Calu3 (cell line): ENCODE results near the gene AGAP3. TPM values are rescaled to one million over a fixed set of nuclear protein-coding genes. Genes with fewer than 3 reads are reported as not detected.
A peak's percentile ranks its signal among the peaks of the same experiment; 100 is the strongest.

Experiments
- BruUV-seq: library from RNA; stranded (reverse); fragments of 400-500 nt; replicated peaks from 2 replicates; lab custom pipeline; 2021; lab: Mats Ljungman, UMichigan
- CTCF ChIA-PET: fragments of 300-600 bp; sonication (Branson Sonifier 250); formaldehyde crosslinking; loops from one replicate; lab custom pipeline; 2022; ENCODE audit warnings: antibody characterized with exemption; lab: Charles Lee
- DNase-seq: peaks from one replicate; pipeline ENCODE4 v3.0.0; 2022
- H3K27ac Mint-ChIP-seq: one replicate; pipeline ENCODE4 v1.8.0; 2022; ENCODE audit warnings: mixed read lengths; ENCODE audit not compliant: unreplicated experiment
- H3K27me3 Mint-ChIP-seq: one replicate; pipeline ENCODE4 v1.8.0; 2022; ENCODE audit warnings: mixed read lengths; ENCODE audit not compliant: unreplicated experiment
- H3K36me3 Mint-ChIP-seq: one replicate; pipeline ENCODE4 v1.8.0; 2022; ENCODE audit warnings: mild to moderate bottlenecking, moderate library complexity, mixed read lengths; ENCODE audit not compliant: insufficient read depth, unreplicated experiment
- H3K4me1 Mint-ChIP-seq: one replicate; pipeline ENCODE4 v1.8.0; 2022; ENCODE audit warnings: mild to moderate bottlenecking, low read depth, mixed read lengths; ENCODE audit not compliant: unreplicated experiment
- H3K4me3 Mint-ChIP-seq: one replicate; pipeline ENCODE4 v1.8.0; 2022; ENCODE audit warnings: mild to moderate bottlenecking, low read depth, moderate library complexity, mixed read lengths; ENCODE audit not compliant: unreplicated experiment
- H3K9me3 Mint-ChIP-seq: one replicate; pipeline ENCODE4 v1.8.0; 2022; ENCODE audit warnings: low read depth, mixed read lengths; ENCODE audit not compliant: unreplicated experiment
- intact Hi-C: fragments of 100-400 bp; cut with micrococcal nuclease; formaldehyde crosslinking; loops from one replicate; pipeline ENCODE4 v1.10.0; 2022; ENCODE audit not compliant: unreplicated experiment
- total RNA-seq: library from RNA; stranded (reverse); gene quantifications from 2 replicates; pipeline ENCODE4 v1.2.3, GENCODE V29; 2022
- TF ChIP-seq, protein P1 (sequence below): fragments of 200-600 bp; IDR thresholded peaks from one replicate; pipeline ENCODE4 v1.8.0; 2022; ENCODE audit warnings: antibody characterized with exemption; ENCODE audit not compliant: unreplicated experiment

AGAP3 gene
- total RNA-seq, 1 experiment from 2014 or later = 73.4 TPM

DNA sequence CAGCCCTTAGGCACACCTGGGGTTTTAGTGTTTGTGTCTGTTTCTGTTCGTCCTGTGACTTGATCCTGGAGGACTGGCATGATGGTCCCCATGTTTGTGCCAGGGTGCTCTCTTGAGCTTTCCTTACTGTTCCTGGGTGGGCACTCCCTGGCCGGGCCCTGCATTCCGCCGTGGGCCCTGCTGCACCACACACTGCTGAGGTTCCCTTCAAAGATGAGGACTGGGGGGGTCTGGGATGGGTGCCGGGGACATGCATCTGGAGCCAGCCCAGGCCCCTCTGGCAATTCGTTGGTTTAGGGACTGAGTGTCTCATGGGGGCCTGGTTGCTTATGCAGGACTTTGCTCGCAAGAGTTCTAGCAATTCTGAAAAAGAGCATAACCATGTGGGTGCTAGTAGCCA lies 4.7 kb downstream of the AGAP3 start:
- H3K27ac Mint-ChIP-seq = no peak overlapping the region
- CTCF ChIA-PET = no interaction called here
- no peaks in the 10 kb centered on the region for H3K9me3 Mint-ChIP-seq
- no peak overlapping the region for H3K4me3 Mint-ChIP-seq
- intact Hi-C loops = no loop called here
- no peak for DNase-seq
- no peaks in the 10 kb centered on the region for H3K27me3 Mint-ChIP-seq
- BruUV-seq = no TSS peak
- peaks cover 37% of the 10 kb centered on the region for H3K36me3 Mint-ChIP-seq
- H3K4me1 Mint-ChIP-seq = peaks cover 23% of the 10 kb centered on the region
- TF ChIP-seq, protein P1, sequence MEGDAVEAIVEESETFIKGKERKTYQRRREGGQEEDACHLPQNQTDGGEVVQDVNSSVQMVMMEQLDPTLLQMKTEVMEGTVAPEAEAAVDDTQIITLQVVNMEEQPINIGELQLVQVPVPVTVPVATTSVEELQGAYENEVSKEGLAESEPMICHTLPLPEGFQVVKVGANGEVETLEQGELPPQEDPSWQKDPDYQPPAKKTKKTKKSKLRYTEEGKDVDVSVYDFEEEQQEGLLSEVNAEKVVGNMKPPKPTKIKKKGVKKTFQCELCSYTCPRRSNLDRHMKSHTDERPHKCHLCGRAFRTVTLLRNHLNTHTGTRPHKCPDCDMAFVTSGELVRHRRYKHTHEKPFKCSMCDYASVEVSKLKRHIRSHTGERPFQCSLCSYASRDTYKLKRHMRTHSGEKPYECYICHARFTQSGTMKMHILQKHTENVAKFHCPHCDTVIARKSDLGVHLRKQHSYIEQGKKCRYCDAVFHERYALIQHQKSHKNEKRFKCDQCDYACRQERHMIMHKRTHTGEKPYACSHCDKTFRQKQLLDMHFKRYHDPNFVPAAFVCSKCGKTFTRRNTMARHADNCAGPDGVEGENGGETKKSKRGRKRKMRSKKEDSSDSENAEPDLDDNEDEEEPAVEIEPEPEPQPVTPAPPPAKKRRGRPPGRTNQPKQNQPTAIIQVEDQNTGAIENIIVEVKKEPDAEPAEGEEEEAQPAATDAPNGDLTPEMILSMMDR = no peak

- TF ChIP-seq, protein P1 = peak; percentile 27
- no TSS peak for BruUV-seq
- intact Hi-C loops = no loop called here
- CTCF ChIA-PET = no interaction called here
- no peaks in the 10 kb centered on the region for H3K9me3 Mint-ChIP-seq
- H3K4me1 Mint-ChIP-seq = peaks cover 23% of the 10 kb centered on the region
- H3K36me3 Mint-ChIP-seq = peaks cover 36% of the 10 kb centered on the region
- H3K27ac Mint-ChIP-seq = no peak overlapping the region
- no peaks in the 10 kb centered on the region for H3K27me3 Mint-ChIP-seq
- no peak for DNase-seq
- no peak overlapping the region for H3K4me3 Mint-ChIP-seq
Observed at GRCh38 chr7:151091431-151091830, 5.2 kb downstream of the AGAP3 start.

- peaks cover 23% of the 10 kb centered on the region for H3K4me1 Mint-ChIP-seq
- H3K27me3 Mint-ChIP-seq = no peaks in the 10 kb centered on the region
- intact Hi-C loops = no loop called here
Observed at GRCh38 chr7:151091988-151092387, 5.7 kb downstream of the AGAP3 start.

DNA sequence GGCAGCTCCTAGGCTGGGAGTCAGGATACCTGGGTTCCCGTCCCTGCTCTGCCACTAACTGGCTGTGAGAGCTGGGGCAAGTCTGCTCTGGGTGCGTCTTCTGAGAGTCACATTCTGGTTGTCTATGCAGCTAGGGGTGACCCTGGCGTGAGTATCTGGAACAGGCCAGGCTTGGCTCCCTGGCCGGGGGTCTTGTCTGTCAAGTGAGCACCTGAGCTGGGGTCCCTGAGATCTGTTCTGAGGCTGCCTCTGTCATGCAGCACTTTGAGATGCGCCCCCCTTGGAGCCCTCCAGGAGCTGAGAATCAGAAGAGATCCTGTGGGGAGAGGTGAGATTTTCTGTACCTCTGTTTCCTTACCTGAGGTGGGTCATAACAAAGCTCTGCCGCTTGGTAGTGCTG lies 7.5 kb downstream of the AGAP3 start:
- no peak overlapping the region for H3K27ac Mint-ChIP-seq
- BruUV-seq = no TSS peak
- intact Hi-C loops = no loop called here
- no peak overlapping the region for H3K4me3 Mint-ChIP-seq
- CTCF ChIA-PET = no interaction called here
- H3K4me1 Mint-ChIP-seq = peaks cover 23% of the 10 kb centered on the region
- no peaks in the 10 kb centered on the region for H3K9me3 Mint-ChIP-seq
- no peak for DNase-seq
- H3K36me3 Mint-ChIP-seq = peaks cover 21% of the 10 kb centered on the region
- no peaks in the 10 kb centered on the region for H3K27me3 Mint-ChIP-seq
- TF ChIP-seq, protein P1 = no peak

More at GRCh38 chr7:151091988-151092387, 5.7 kb downstream of the AGAP3 start:
- no peaks in the 10 kb centered on the region for H3K9me3 Mint-ChIP-seq
- TF ChIP-seq, protein P1 = no peak
- BruUV-seq = no TSS peak
- H3K36me3 Mint-ChIP-seq = peaks cover 34% of the 10 kb centered on the region
- CTCF ChIA-PET = no interaction called here
- no peak for DNase-seq
- H3K4me3 Mint-ChIP-seq = no peak overlapping the region
- H3K27ac Mint-ChIP-seq = no peak overlapping the region
